ENCODE measurements around the gene TOR1B.
"Not testable (repeated sequence)": the region's sequence is repeated elsewhere in the genome, so short reads cannot be mapped to it uniquely, and the experiment has no call there.

TOR1B gene

GRCh38 chr9:129781131-129781530, 21.9 kb upstream of the TOR1B start:
- H3K27ac ChIP-seq (replicated peaks; ENCODE audit: low read length) = no peak overlapping the region
- H2AFZ ChIP-seq (ENCODE audit: low read length) = no peak overlapping the region
- no peak overlapping the region for H3K18ac ChIP-seq (ENCODE audit: low read length)
- no peaks in the 10 kb centered on the region for H3K79me1 ChIP-seq (ENCODE audit: low read depth, low read length)
- H3K4ac ChIP-seq (ENCODE audit: low read length) = no peak overlapping the region
- no peak overlapping the region for H2BK12ac ChIP-seq (ENCODE audit: low read length)
- H3K9ac ChIP-seq (ENCODE audit: low read depth, low read length, poor library complexity) = no peak overlapping the region
- no peak overlapping the region for H2BK120ac ChIP-seq (ENCODE audit: low read depth, low read length)
- H3K4me2 ChIP-seq (ENCODE audit: insufficient read depth, low read length, poor library complexity, severe bottlenecking) = no peak overlapping the region
- no CpG with 5 or more reads among the region's 8 CpGs for WGBS, 2 donors (ENCODE audit: extremely low coverage in 2 of 2, insufficient read length in 2 of 2, insufficient replicate concordance in 1 of 2)
- no peak for DNase-seq (ENCODE audit: low spot score)
- H3K4me3 ChIP-seq (ENCODE audit: low read length in 2 of 2) = no peak overlapping the region
- H3K14ac ChIP-seq (ENCODE audit: low read length) = no peak overlapping the region
- no peaks in the 10 kb centered on the region for H3K36me3 ChIP-seq (replicated peaks in 1 of 2; ENCODE audit: control insufficient read depth in 2 of 2, insufficient read depth in 2 of 2, low read length in 2 of 2)
- H4K8ac ChIP-seq (ENCODE audit: low read depth, low read length) = no peak overlapping the region
- H2AK5ac ChIP-seq (ENCODE audit: low read depth, low read length) = no peak overlapping the region
- H3K4me1 ChIP-seq (ENCODE audit: control insufficient read depth in 2 of 2, insufficient read depth in 1 of 2, low read depth in 1 of 2, low read length in 2 of 2) = peaks cover 5 to 7% of the 10 kb centered on the region in 2 donors
- no peak overlapping the region for H2BK15ac ChIP-seq (ENCODE audit: low read length)
- no peak overlapping the region for H4K91ac ChIP-seq (ENCODE audit: low read depth, low read length, poor library complexity)
- no peaks in the 10 kb centered on the region for H3K9me3 ChIP-seq (replicated peaks in 1 of 2; ENCODE audit: control insufficient read depth in 2 of 2, insufficient read depth in 1 of 2, low read depth in 1 of 2, low read length in 2 of 2)
- peaks cover 0 to 9% (median 1%) of the 10 kb centered on the region in 3 experiments for H3K27me3 ChIP-seq (ENCODE audit: control insufficient read depth in 3 of 3, insufficient read depth in 3 of 3, low read depth in 1 of 3, low read length in 3 of 3)
- no peak overlapping the region for H3K23ac ChIP-seq (ENCODE audit: low read depth, low read length, poor library complexity)
- H2BK5ac ChIP-seq (ENCODE audit: low read length) = no peak overlapping the region

DNA sequence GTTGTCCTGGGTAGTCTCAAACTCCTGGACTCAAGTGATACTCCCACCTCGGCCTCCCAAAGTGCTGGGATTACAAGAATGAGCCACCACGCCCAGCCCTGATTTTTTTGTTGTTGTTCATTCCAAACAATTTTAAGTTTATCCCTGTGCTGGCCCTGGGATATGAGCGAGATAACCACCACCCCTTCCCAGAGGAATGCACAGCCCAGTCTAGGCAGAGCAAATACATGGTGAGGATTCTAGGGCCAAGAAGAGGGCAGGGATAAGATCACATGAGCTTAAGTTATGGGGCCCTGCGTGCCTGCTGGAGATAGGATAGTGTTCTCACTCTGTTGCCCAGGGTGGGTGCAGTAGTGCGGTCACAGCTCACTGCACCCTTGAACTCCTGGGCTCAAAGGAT, 21.0 kb upstream of the TOR1B start:
- Histone ChIP-seq H3K4me3 (ENCODE audit: low read length in 2 of 2) (no peak overlapping the region), H2BK12ac (ENCODE audit: low read length) (no peak overlapping the region), H3K27me3 (ENCODE audit: control insufficient read depth in 3 of 3, insufficient read depth in 3 of 3, low read depth in 1 of 3, low read length in 3 of 3) (peaks cover 0 to 14% (median 1%) of the 10 kb centered on the region in 3 experiments), H4K91ac (ENCODE audit: low read depth, low read length, poor library complexity) (no peak overlapping the region), H2AFZ (ENCODE audit: low read length) (no peak overlapping the region), H3K36me3 (replicated peaks in 1 of 2; ENCODE audit: control insufficient read depth in 2 of 2, insufficient read depth in 2 of 2, low read length in 2 of 2) (no peaks in the 10 kb centered on the region), H3K9me3 (replicated peaks in 1 of 2; ENCODE audit: control insufficient read depth in 2 of 2, insufficient read depth in 1 of 2, low read depth in 1 of 2, low read length in 2 of 2) (no peaks in the 10 kb centered on the region), H3K9ac (ENCODE audit: low read depth, low read length, poor library complexity) (no peak overlapping the region), H3K4ac (ENCODE audit: low read length) (peak overlapping the region; percentile 37), H3K79me1 (ENCODE audit: low read depth, low read length) (no peaks in the 10 kb centered on the region), H2BK15ac (ENCODE audit: low read length) (no peak overlapping the region), H2AK5ac (ENCODE audit: low read depth, low read length) (no peak overlapping the region), H3K18ac (ENCODE audit: low read length) (no peak overlapping the region), H2BK120ac (ENCODE audit: low read depth, low read length) (no peak overlapping the region), H3K4me2 (ENCODE audit: insufficient read depth, low read length, poor library complexity, severe bottlenecking) (no peak overlapping the region), H3K4me1 (ENCODE audit: control insufficient read depth in 2 of 2, insufficient read depth in 1 of 2, low read depth in 1 of 2, low read length in 2 of 2) (peaks cover 5% of the 10 kb centered on the region in 2 donors), H3K27ac (replicated peaks; ENCODE audit: low read length) (no peak overlapping the region), H2BK5ac (ENCODE audit: low read length) (no peak overlapping the region), H3K23ac (ENCODE audit: low read depth, low read length, poor library complexity) (no peak overlapping the region), H3K14ac (ENCODE audit: low read length) (no peak overlapping the region), H4K8ac (ENCODE audit: low read depth, low read length) (no peak overlapping the region)
- no CpG with 5 or more reads among the region's 5 CpGs for WGBS, 2 donors (ENCODE audit: extremely low coverage in 2 of 2, insufficient read length in 2 of 2, insufficient replicate concordance in 1 of 2)
- DNase-seq (ENCODE audit: low spot score) = no peak

- peak; percentile 71 for DNase-seq (ENCODE audit: low spot score)
- Histone ChIP-seq H3K4me3 (ENCODE audit: low read length in 2 of 2) (no peak overlapping the region), H3K36me3 (replicated peaks in 1 of 2; ENCODE audit: control insufficient read depth in 2 of 2, insufficient read depth in 2 of 2, low read length in 2 of 2) (no peaks in the 10 kb centered on the region), H2BK12ac (ENCODE audit: low read length) (no peak overlapping the region), H3K23ac (ENCODE audit: low read depth, low read length, poor library complexity) (no peak overlapping the region), H4K91ac (ENCODE audit: low read depth, low read length, poor library complexity) (no peak overlapping the region), H2AFZ (ENCODE audit: low read length) (no peak overlapping the region), H3K14ac (ENCODE audit: low read length) (no peak overlapping the region), H3K27me3 (ENCODE audit: control insufficient read depth in 3 of 3, insufficient read depth in 3 of 3, low read depth in 1 of 3, low read length in 3 of 3) (peaks cover 0 to 21% (median 1%) of the 10 kb centered on the region in 3 experiments), H2BK15ac (ENCODE audit: low read length) (no peak overlapping the region), H2AK5ac (ENCODE audit: low read depth, low read length) (no peak overlapping the region), H3K4me1 (ENCODE audit: control insufficient read depth in 2 of 2, insufficient read depth in 1 of 2, low read depth in 1 of 2, low read length in 2 of 2) (no peaks in the 10 kb centered on the region), H3K79me1 (ENCODE audit: low read depth, low read length) (no peaks in the 10 kb centered on the region), H2BK5ac (ENCODE audit: low read length) (no peak overlapping the region), H3K18ac (ENCODE audit: low read length) (no peak overlapping the region), H3K27ac (replicated peaks; ENCODE audit: low read length) (no peak overlapping the region), H2BK120ac (ENCODE audit: low read depth, low read length) (no peak overlapping the region), H3K4me2 (ENCODE audit: insufficient read depth, low read length, poor library complexity, severe bottlenecking) (no peak overlapping the region), H3K4ac (ENCODE audit: low read length) (no peak overlapping the region), H3K9ac (ENCODE audit: low read depth, low read length, poor library complexity) (no peak overlapping the region), H4K8ac (ENCODE audit: low read depth, low read length) (no peak overlapping the region), H3K9me3 (replicated peaks in 1 of 2; ENCODE audit: control insufficient read depth in 2 of 2, insufficient read depth in 1 of 2, low read depth in 1 of 2, low read length in 2 of 2) (no peaks in the 10 kb centered on the region)
- WGBS, 2 donors (ENCODE audit: extremely low coverage in 2 of 2, insufficient read length in 2 of 2, insufficient replicate concordance in 1 of 2) = no CpG with 5 or more reads among the region's 14 CpGs
Measured at GRCh38 chr9:129783516-129784361, 19.2 kb upstream of the TOR1B start.

- H4K8ac ChIP-seq (ENCODE audit: low read depth, low read length); H3K14ac ChIP-seq (ENCODE audit: low read length); H2AFZ ChIP-seq (ENCODE audit: low read length); H3K4ac ChIP-seq (ENCODE audit: low read length); H3K79me1 ChIP-seq (ENCODE audit: low read depth, low read length); H3K4me1 ChIP-seq (ENCODE audit: control insufficient read depth in 2 of 2, insufficient read depth in 1 of 2, low read depth in 1 of 2, low read length in 2 of 2); H3K4me2 ChIP-seq (ENCODE audit: insufficient read depth, low read length, poor library complexity, severe bottlenecking); H3K9ac ChIP-seq (ENCODE audit: low read depth, low read length, poor library complexity); H4K91ac ChIP-seq (ENCODE audit: low read depth, low read length, poor library complexity); H2BK5ac ChIP-seq (ENCODE audit: low read length); H3K9me3 ChIP-seq (replicated peaks in 1 of 2; ENCODE audit: control insufficient read depth in 2 of 2, insufficient read depth in 1 of 2, low read depth in 1 of 2, low read length in 2 of 2); H2BK120ac ChIP-seq (ENCODE audit: low read depth, low read length); H3K27ac ChIP-seq (replicated peaks; ENCODE audit: low read length); H2BK15ac ChIP-seq (ENCODE audit: low read length); H2BK12ac ChIP-seq (ENCODE audit: low read length); H3K36me3 ChIP-seq (replicated peaks in 1 of 2; ENCODE audit: control insufficient read depth in 2 of 2, insufficient read depth in 2 of 2, low read length in 2 of 2); H3K4me3 ChIP-seq (ENCODE audit: low read length in 2 of 2); H3K23ac ChIP-seq (ENCODE audit: low read depth, low read length, poor library complexity); H3K18ac ChIP-seq (ENCODE audit: low read length); H2AK5ac ChIP-seq (ENCODE audit: low read depth, low read length); DNase-seq (ENCODE audit: low spot score): not testable (repeated sequence)
- WGBS, 2 donors (ENCODE audit: extremely low coverage in 2 of 2, insufficient read length in 2 of 2, insufficient replicate concordance in 1 of 2) = no CpG with 5 or more reads among the region's 11 CpGs
- H3K27me3 ChIP-seq (ENCODE audit: control insufficient read depth in 3 of 3, insufficient read depth in 3 of 3, low read depth in 1 of 3, low read length in 3 of 3) = peaks cover 0 to 21% (median 1%) of the 10 kb centered on the region in 3 experiments
Measured at GRCh38 chr9:129784970-129785369, 18.0 kb upstream of the TOR1B start.

Measured in neuronal stem cell (in vitro differentiated cells).